HepG2 (cell line): ENCODE results near the gene GADD45B. TPM values are rescaled to one million over a fixed set of nuclear protein-coding genes. Genes with fewer than 3 reads are reported as not detected.

Source experiments
- BHLHE40 ChIP-seq: IDR thresholded peaks from 2 replicates; pipeline ENCODE4 v1.6.1; 2011; ENCODE audit warnings: low read length, improper control_type of control experiment
- EED ChIP-seq: sonication (generic); formaldehyde crosslinking; IDR thresholded peaks from 2 replicates; pipeline ENCODE4 v1.5.0; 2020; ENCODE audit warnings: mild to moderate bottlenecking, missing genetic modification reagents
- FOXC1 ChIP-seq: sonication (generic); formaldehyde crosslinking; IDR thresholded peaks from 2 replicates; pipeline ENCODE4 v1.8.0; 2022; ENCODE audit warnings: mild to moderate bottlenecking, missing genetic modification reagents, borderline replicate concordance
- HNRNPL ChIP-seq: fragments of 200-400 bp; formaldehyde crosslinking; IDR thresholded peaks from 2 replicates; pipeline ENCODE4 v1.6.1; 2017; ENCODE audit warnings: mild to moderate bottlenecking, low read depth, low read length
- HNRNPUL1 ChIP-seq: fragments of 200-400 bp; formaldehyde crosslinking; IDR thresholded peaks from 2 replicates; pipeline ENCODE4 v1.6.1; 2017; ENCODE audit warnings: low read depth, mild to moderate bottlenecking, low read length, moderate library complexity
- KLF12 ChIP-seq: sonication (generic); formaldehyde crosslinking; IDR thresholded peaks from 2 replicates; pipeline ENCODE4 v1.4.0; 2020; ENCODE audit warnings: missing genetic modification reagents, borderline replicate concordance
- MED1 ChIP-seq: sonication (generic); formaldehyde crosslinking; IDR thresholded peaks from 2 replicates; pipeline ENCODE4 v1.4.0; 2020; ENCODE audit warnings: missing genetic modification reagents
- MLLT10 ChIP-seq: sonication (generic); formaldehyde crosslinking; IDR thresholded peaks from 2 replicates; pipeline ENCODE4 v1.4.0; 2020; ENCODE audit warnings: missing genetic modification reagents
- NR2F2 ChIP-seq: IDR thresholded peaks from 2 replicates; pipeline ENCODE4 v1.6.1; 2012; ENCODE audit warnings: low read depth, inconsistent platforms, borderline replicate concordance
- TCF7L2 ChIP-seq: IDR thresholded peaks from 2 replicates; pipeline ENCODE4 v1.6.1; 2011; ENCODE audit warnings: mild to moderate bottlenecking, low read depth, low read length, moderate library complexity
- TFDP1 ChIP-seq: IDR thresholded peaks from 2 replicates; pipeline ENCODE4 v1.6.1; 2016; ENCODE audit warnings: missing compliant biosample characterization, missing genetic modification reagents, borderline replicate concordance
- TFDP2 ChIP-seq: sonication (generic); formaldehyde crosslinking; IDR thresholded peaks from 2 replicates; pipeline ENCODE4 v1.4.0; 2020; ENCODE audit warnings: missing genetic modification reagents
- TGIF2 ChIP-seq: IDR thresholded peaks from 2 replicates; pipeline ENCODE4 v1.6.1; 2016; ENCODE audit warnings: control low read depth, missing compliant biosample characterization
- ZSCAN22 ChIP-seq: sonication (generic); formaldehyde crosslinking; IDR thresholded peaks from 2 replicates; pipeline ENCODE4 v1.4.0; 2020; ENCODE audit warnings: mild to moderate bottlenecking, missing genetic modification reagents
- ZZZ3 ChIP-seq: sonication (generic); formaldehyde crosslinking; IDR thresholded peaks from 2 replicates; pipeline ENCODE4 v1.4.0; 2020; ENCODE audit warnings: missing genetic modification reagents, mild to moderate bottlenecking, borderline replicate concordance
- polyA plus RNA-seq, 8 experiments: library from polyadenylated mRNA; depleted of rRNA in 3 of 8; stranded (reverse) in 7 of 8; unstranded in 1 of 8; fragments of >200 nt; fragmentation: Illumina TruSeq in 4 of 8; extraction: Trizol in 4 of 8; gene quantifications; 2 replicates each; pipeline versions ENCODE4 v1.2.1 to v1.2.3, GENCODE V29; 2011 to 2016; ENCODE audit warnings: low read depth in 4 of 8, missing spikeins in 1 of 8, mixed read lengths in 1 of 8; ENCODE audit not compliant: insufficient read depth in 1 of 8
- total RNA-seq, 5 experiments: library from RNA; depleted of rRNA; stranded (reverse); fragments of >200 nt; fragmentation: Illumina TruSeq; extraction: Trizol; gene quantifications; 2 replicates each; pipeline ENCODE4 v1.2.3, GENCODE V29; 2016; ENCODE audit warnings: low read depth in 1 of 5
- TF ChIP-seq, protein P1 (sequence below): sonication (generic); formaldehyde crosslinking; IDR thresholded peaks from 2 replicates; pipeline ENCODE4 v1.4.0; 2020; ENCODE audit warnings: missing genetic modification reagents, low read depth, mild to moderate bottlenecking, borderline replicate concordance
- TF ChIP-seq, protein P2 (sequence below): sonication (generic); formaldehyde crosslinking; IDR thresholded peaks from 2 replicates; pipeline ENCODE4 v1.4.0; 2020; ENCODE audit warnings: missing genetic modification reagents
- TF ChIP-seq, protein P3 (sequence below): IDR thresholded peaks from 2 replicates; pipeline ENCODE4 v1.4.0; 2020; ENCODE audit warnings: mild to moderate bottlenecking, missing genetic modification reagents
- TF ChIP-seq, protein P4 (sequence below): sonication (generic); formaldehyde crosslinking; IDR thresholded peaks from 2 replicates; pipeline ENCODE4 v1.5.0; 2020; ENCODE audit warnings: missing genetic modification reagents

Gene GADD45B
- total and polyA plus RNA-seq, 2 of the 13 experiments (the other 11 are each of a cell fraction or from before 2014, with no cell fraction given) = 4.6 to 34.1 TPM

GRCh38 chr19:2474232-2475017 is 1.5 kb upstream of the GADD45B start (continued):
- TF ChIP-seq TCF7L2 = no peak
- no peak for TF ChIP-seq EED
- TF ChIP-seq TFDP1 (CRISPR knock-in tag) = no peak; the same call in 1 of the 2 replicates
- peak; percentile 52; the same call in 1 of the 2 replicates for TF ChIP-seq KLF12
- TF ChIP-seq, protein P1, sequence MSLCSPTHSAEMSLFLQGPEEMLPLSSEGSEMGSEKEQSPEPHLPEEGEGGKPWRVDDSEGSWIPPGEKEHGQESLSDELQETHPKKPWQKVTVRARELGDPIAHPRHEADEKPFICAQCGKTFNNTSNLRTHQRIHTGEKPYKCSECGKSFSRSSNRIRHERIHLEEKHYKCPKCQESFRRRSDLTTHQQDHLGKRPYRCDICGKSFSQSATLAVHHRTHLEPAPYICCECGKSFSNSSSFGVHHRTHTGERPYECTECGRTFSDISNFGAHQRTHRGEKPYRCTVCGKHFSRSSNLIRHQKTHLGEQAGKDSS (CRISPR knock-in tag) = peak; percentile 88
- peak; percentile 42; the same call in 1 of the 2 replicates for TF ChIP-seq HNRNPL
- TF ChIP-seq HNRNPUL1 = no peak
- TF ChIP-seq TGIF2 = peak; percentile 74; the same call in 1 of the 2 replicates
- peak; percentile 78 for TF ChIP-seq MED1 (CRISPR knock-in tag)
- no peak for TF ChIP-seq ZSCAN22 (CRISPR knock-in tag)
- TF ChIP-seq, protein P2, sequence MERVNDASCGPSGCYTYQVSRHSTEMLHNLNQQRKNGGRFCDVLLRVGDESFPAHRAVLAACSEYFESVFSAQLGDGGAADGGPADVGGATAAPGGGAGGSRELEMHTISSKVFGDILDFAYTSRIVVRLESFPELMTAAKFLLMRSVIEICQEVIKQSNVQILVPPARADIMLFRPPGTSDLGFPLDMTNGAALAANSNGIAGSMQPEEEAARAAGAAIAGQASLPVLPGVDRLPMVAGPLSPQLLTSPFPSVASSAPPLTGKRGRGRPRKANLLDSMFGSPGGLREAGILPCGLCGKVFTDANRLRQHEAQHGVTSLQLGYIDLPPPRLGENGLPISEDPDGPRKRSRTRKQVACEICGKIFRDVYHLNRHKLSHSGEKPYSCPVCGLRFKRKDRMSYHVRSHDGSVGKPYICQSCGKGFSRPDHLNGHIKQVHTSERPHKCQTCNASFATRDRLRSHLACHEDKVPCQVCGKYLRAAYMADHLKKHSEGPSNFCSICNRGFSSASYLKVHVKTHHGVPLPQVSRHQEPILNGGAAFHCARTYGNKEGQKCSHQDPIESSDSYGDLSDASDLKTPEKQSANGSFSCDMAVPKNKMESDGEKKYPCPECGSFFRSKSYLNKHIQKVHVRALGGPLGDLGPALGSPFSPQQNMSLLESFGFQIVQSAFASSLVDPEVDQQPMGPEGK (CRISPR knock-in tag) = peak; percentile 88
- peak; percentile 54 for TF ChIP-seq TFDP2
- TF ChIP-seq NR2F2 = no peak
- TF ChIP-seq, protein P3, sequence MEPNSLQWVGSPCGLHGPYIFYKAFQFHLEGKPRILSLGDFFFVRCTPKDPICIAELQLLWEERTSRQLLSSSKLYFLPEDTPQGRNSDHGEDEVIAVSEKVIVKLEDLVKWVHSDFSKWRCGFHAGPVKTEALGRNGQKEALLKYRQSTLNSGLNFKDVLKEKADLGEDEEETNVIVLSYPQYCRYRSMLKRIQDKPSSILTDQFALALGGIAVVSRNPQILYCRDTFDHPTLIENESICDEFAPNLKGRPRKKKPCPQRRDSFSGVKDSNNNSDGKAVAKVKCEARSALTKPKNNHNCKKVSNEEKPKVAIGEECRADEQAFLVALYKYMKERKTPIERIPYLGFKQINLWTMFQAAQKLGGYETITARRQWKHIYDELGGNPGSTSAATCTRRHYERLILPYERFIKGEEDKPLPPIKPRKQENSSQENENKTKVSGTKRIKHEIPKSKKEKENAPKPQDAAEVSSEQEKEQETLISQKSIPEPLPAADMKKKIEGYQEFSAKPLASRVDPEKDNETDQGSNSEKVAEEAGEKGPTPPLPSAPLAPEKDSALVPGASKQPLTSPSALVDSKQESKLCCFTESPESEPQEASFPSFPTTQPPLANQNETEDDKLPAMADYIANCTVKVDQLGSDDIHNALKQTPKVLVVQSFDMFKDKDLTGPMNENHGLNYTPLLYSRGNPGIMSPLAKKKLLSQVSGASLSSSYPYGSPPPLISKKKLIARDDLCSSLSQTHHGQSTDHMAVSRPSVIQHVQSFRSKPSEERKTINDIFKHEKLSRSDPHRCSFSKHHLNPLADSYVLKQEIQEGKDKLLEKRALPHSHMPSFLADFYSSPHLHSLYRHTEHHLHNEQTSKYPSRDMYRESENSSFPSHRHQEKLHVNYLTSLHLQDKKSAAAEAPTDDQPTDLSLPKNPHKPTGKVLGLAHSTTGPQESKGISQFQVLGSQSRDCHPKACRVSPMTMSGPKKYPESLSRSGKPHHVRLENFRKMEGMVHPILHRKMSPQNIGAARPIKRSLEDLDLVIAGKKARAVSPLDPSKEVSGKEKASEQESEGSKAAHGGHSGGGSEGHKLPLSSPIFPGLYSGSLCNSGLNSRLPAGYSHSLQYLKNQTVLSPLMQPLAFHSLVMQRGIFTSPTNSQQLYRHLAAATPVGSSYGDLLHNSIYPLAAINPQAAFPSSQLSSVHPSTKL = peak; percentile 56; the same call in 1 of the 2 replicates
- TF ChIP-seq, protein P4, sequence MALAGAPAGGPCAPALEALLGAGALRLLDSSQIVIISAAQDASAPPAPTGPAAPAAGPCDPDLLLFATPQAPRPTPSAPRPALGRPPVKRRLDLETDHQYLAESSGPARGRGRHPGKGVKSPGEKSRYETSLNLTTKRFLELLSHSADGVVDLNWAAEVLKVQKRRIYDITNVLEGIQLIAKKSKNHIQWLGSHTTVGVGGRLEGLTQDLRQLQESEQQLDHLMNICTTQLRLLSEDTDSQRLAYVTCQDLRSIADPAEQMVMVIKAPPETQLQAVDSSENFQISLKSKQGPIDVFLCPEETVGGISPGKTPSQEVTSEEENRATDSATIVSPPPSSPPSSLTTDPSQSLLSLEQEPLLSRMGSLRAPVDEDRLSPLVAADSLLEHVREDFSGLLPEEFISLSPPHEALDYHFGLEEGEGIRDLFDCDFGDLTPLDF (CRISPR knock-in tag) = no peak
- TF ChIP-seq MLLT10 = no peak
- TF ChIP-seq BHLHE40 = no peak; the same call in 1 of the 2 replicates
- peak; percentile 65; the same call in 1 of the 2 replicates for TF ChIP-seq FOXC1 (CRISPR knock-in tag)
- no peak for TF ChIP-seq ZZZ3
